GM12891 (cell line): ENCODE data around the gene TERB1.
A peak's percentile ranks its signal among the peaks of the same experiment; 100 is the strongest.

Experiments
- DNase-seq: peaks from one replicate; pipeline ENCODE4 v3.0.0; 2011; ENCODE audit warnings: low spot score; ENCODE audit not compliant: insufficient read length
- FAIRE-seq: peaks from 2 replicates; lab custom pipeline; 2011; peaks lifted over from hg19 to GRCh38; lab: Jason Lieb, UNC
- PAX5 ChIP-seq: IDR thresholded peaks from 2 replicates; pipeline ENCODE4 v1.6.1; 2011; ENCODE audit warnings: low read length, moderate library complexity, mild to moderate bottlenecking; ENCODE audit not compliant: insufficient read depth, severe bottlenecking
- POLR2A ChIP-seq: IDR thresholded peaks from 2 replicates; pipeline ENCODE4 v1.6.1; 2011; ENCODE audit warnings: low read depth, low read length, control low read depth
- POLR2AphosphoS5 ChIP-seq: IDR thresholded peaks from 2 replicates; pipeline ENCODE4 v1.6.1; 2011; ENCODE audit warnings: low read depth, low read length, control low read depth
- POU2F2 ChIP-seq: IDR thresholded peaks from 2 replicates; pipeline ENCODE4 v1.6.1; 2011; ENCODE audit warnings: low read depth, mild to moderate bottlenecking, control low read depth, low read length, moderate library complexity
- SPI1 ChIP-seq: IDR thresholded peaks from 2 replicates; pipeline ENCODE4 v1.6.1; 2011; ENCODE audit warnings: low read depth, low read length, control low read depth
- TAF1 ChIP-seq: IDR thresholded peaks from 2 replicates; pipeline ENCODE4 v1.6.1; 2011; ENCODE audit warnings: low read depth, low read length, control low read depth

The TERB1 gene

GRCh38 chr16:66751053-66751302 is 50.4 kb downstream of the TERB1 start:
- DNase-seq (peak; percentile 30), FAIRE-seq (no peak)
- no peak for TF ChIP-seq TAF1
- no peak for TF ChIP-seq PAX5
- no peak for TF ChIP-seq SPI1
- TF ChIP-seq POU2F2: no peak
- no peak for TF ChIP-seq POLR2A
- TF ChIP-seq POLR2AphosphoS5: no peak

- FAIRE-seq: no peak
- no peak for TF ChIP-seq POLR2A
- no peak for TF ChIP-seq SPI1
- no peak for TF ChIP-seq POU2F2
- TF ChIP-seq POLR2AphosphoS5: no peak
- no peak for TF ChIP-seq TAF1
- TF ChIP-seq PAX5: no peak
- DNase-seq: no peak
These were observed 50.9 kb downstream of the TERB1 start for GRCh38 chr16:66750279-66751052.

DNA sequence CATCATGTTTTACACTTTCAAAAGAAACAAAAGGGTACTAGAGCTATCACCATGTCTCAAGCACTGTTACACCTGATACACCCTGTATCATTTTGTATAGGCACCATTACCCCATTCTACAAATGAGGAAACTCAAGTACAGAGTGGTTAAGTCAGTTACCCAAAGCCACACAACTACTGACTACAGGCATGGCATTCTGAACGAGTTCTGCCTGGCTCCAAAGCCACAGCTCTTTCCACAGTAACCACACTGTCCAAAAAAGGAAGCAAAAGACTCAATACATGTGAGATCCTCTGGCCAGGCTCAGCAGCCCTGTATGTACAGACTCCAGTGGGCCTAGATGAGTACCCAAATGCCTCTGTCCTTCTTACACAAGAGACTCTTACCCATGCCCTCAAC is 54.7 kb downstream of the TERB1 start:
- no peak for DNase-seq
- peak; percentile 73 for FAIRE-seq
- TF ChIP-seq SPI1 (no peak), TAF1 (no peak), POLR2AphosphoS5 (no peak), POU2F2 (no peak), POLR2A (no peak)

DNA sequence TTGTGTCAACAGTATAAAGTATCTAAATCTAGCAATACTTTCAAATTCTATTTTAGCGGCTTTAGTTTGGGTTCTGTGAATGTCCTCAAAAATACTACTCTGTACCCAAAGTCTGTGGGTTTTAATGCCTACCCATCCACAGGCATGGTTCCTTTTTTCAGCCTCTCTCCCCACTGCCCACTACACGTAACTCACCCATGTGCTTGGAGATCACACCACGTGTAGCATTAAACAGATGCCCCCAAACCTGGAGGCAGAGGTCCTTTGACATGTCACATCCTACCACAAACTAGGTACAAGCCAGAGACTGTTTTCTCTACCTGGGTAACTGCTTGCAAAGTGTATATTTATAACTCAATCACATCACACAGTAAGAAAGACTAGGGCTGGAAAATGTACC is 55.3 kb downstream of the TERB1 start:
- TF ChIP-seq POLR2A (no peak), POU2F2 (no peak), TAF1 (no peak), SPI1 (no peak), PAX5 (no peak), POLR2AphosphoS5 (no peak)
- FAIRE-seq (no peak), DNase-seq (no peak)

- no peak for DNase-seq
- no peak for FAIRE-seq
- no peak for TF ChIP-seq POLR2A
- TF ChIP-seq POU2F2: no peak
These were observed 59.2 kb downstream of the TERB1 start for GRCh38 chr16:66741950-66742808.

DNA sequence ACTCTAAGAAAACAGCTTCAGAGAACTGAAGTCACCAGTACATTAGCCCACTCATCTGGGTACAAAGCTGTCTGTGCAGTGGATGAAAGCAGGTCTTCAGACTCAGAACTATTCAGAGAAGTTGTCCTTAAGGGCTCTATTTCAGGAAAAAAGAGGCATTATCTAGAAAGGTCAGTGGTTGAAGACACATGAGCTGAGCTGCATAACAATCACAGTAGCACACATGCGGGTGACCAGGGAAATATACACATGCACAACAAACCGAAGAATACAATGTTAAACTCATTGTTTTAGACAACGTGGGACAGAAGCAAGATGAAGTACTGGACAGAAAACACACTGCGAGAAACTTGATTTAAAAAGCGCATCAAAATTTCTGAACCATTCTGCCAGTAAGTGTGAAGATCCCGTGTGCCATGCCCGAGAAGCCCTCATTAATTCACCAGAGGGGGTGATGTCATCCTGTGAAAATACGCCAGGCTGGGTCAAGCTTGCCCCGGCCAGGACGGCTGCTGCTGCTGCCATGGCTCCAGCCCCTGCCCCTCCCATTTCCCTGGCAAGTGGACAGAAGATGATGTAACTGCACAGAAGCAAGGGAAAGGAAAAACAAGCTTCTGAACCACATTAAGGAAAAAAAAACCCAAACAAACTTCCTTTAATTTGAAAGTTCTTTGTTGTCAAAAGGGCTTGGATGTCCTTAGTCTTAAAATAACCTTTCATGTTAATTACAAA is 60.0 kb downstream of the TERB1 start:
- TF ChIP-seq SPI1: no peak
- no peak for DNase-seq
- no peak for FAIRE-seq

DNA sequence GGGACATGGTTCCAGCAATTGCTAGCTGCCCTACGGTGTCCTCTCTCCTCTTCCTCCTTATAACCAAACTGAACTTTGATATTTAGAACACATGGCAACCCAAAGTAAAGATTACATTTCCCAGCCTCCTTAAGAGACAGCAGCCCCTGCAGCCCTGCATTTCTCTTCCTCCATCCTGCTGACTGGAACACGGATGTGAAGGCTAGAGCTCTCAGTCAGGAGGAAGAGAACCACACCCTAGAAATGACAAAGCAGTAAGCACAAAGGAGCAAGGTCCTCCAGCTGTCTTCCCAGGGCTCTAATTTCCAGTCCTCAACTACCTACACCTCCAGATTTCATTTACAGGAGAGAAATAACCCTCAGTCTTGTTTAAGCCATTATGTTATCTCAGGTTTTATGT is 60.9 kb downstream of the TERB1 start:
- FAIRE-seq: no peak
- DNase-seq: no peak
- no peak for TF ChIP-seq POLR2A
- TF ChIP-seq TAF1: no peak
- TF ChIP-seq SPI1: no peak
- no peak for TF ChIP-seq PAX5
- no peak for TF ChIP-seq POU2F2
- no peak for TF ChIP-seq POLR2AphosphoS5

DNA sequence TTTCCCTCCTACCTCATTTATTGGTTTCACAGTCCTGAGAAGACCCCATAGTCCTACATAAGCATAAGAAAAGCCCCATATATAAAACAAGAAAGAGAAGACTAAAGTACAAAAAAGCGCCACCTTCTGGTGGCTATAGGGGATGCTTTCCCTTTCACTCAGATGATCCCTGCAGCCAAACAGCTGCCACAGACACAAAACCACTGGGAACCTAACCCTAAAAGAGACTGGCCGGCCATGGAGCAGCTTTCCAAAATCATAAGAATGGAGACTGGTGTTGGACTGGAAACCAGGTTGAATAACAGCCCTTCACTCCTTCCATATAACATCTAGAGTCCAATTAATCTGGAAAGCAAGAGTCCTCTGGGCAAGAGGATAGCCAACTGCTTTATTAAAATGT is 61.4 kb downstream of the TERB1 start:
- TF ChIP-seq SPI1 (no peak), PAX5 (no peak), POU2F2 (no peak), TAF1 (no peak)
- DNase-seq (no peak), FAIRE-seq (no peak)

DNA sequence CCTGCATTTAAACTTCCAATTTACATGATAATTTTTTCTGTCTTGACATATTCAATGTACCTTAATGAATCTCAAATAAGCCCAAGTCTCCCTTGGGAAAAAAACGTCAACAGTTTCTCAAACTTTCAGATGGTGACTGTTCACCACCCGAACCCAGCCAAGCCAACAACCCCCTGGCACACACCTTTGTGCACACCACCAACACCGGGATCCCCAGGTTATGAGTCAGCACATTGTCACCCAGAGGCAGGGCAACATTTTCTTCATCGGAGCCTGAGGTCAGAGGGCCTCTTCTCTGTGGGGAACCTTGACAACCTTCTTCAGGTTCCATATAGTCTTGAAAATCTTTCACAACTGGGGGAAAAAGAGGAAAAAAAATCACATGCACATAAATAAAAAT is 65.5 kb downstream of the TERB1 start:
- DNase-seq (no peak), FAIRE-seq (no peak)
- TF ChIP-seq PAX5: no peak
- no peak for TF ChIP-seq SPI1
- no peak for TF ChIP-seq POLR2A
- TF ChIP-seq POU2F2: no peak
- TF ChIP-seq POLR2AphosphoS5: no peak
- no peak for TF ChIP-seq TAF1
